Measurements from ENCODE around the gene CTSW.

CTSW gene

GRCh38 chr11:65899356-65900124 is 19.9 kb downstream of the CTSW start:
- H3K27ac ChIP-seq (ENCODE audit: low read length): no peak overlapping the region
- peaks cover 0 to 11% of the 10 kb centered on the region in 2 donors for H3K27me3 ChIP-seq (ENCODE audit: control insufficient read depth in 1 of 2, insufficient read depth in 2 of 2, low read length in 2 of 2)
- no peaks in the 10 kb centered on the region for H3K36me3 ChIP-seq (ENCODE audit: control insufficient read depth in 2 of 2, insufficient read depth in 2 of 2, low read length in 2 of 2)
- peak overlapping the region in 1 of 2 donors; percentile 71 for H3K9ac ChIP-seq (ENCODE audit: low read length in 2 of 2)
- H3K4me3 ChIP-seq (ENCODE audit: low read length in 2 of 2): peak overlapping the region; percentile 69
- H3K4me1 ChIP-seq (ENCODE audit: control insufficient read depth, insufficient read depth, low read length): peaks cover 19% of the 10 kb centered on the region
- H3K9me3 ChIP-seq (ENCODE audit: control insufficient read depth in 2 of 2, low read length in 2 of 2): no peaks in the 10 kb centered on the region

GRCh38 chr11:65900125-65900898 is 20.7 kb downstream of the CTSW start, which contains the start of gene FOSL1:
TSS of gene FOSL1 (minus strand) at chr11:65900388. CDS start at chr11:65900339, 49 bp downstream.
- H3K4me3 ChIP-seq (ENCODE audit: low read length in 2 of 2): peak within 1 kb of the TSS; percentile 69
- peaks cover 0 to 11% of the 10 kb centered on the region in 2 donors for H3K27me3 ChIP-seq (ENCODE audit: control insufficient read depth in 1 of 2, insufficient read depth in 2 of 2, low read length in 2 of 2)
- peak within 1 kb of the TSS in 1 of 2 donors; percentile 71 for H3K9ac ChIP-seq (ENCODE audit: low read length in 2 of 2)
- no peak within 1 kb of the TSS for H3K27ac ChIP-seq (ENCODE audit: low read length)
- H3K36me3 ChIP-seq (ENCODE audit: control insufficient read depth in 2 of 2, insufficient read depth in 2 of 2, low read length in 2 of 2): no peaks in the 10 kb centered on the region
- no peaks in the 10 kb centered on the region for H3K9me3 ChIP-seq (ENCODE audit: control insufficient read depth in 2 of 2, low read length in 2 of 2)
- H3K4me1 ChIP-seq (ENCODE audit: control insufficient read depth, insufficient read depth, low read length): peaks cover 19% of the 10 kb centered on the region

GRCh38 chr11:65900899-65901180 is 21.2 kb downstream of the CTSW start:
- no peaks in the 10 kb centered on the region for H3K9me3 ChIP-seq (ENCODE audit: control insufficient read depth in 2 of 2, low read length in 2 of 2)
- H3K27me3 ChIP-seq (ENCODE audit: control insufficient read depth in 1 of 2, insufficient read depth in 2 of 2, low read length in 2 of 2): peaks cover 0 to 11% of the 10 kb centered on the region in 2 donors
- no peaks in the 10 kb centered on the region for H3K36me3 ChIP-seq (ENCODE audit: control insufficient read depth in 2 of 2, insufficient read depth in 2 of 2, low read length in 2 of 2)
- peaks cover 19% of the 10 kb centered on the region for H3K4me1 ChIP-seq (ENCODE audit: control insufficient read depth, insufficient read depth, low read length)
- H3K27ac ChIP-seq (ENCODE audit: low read length): no peak overlapping the region
- H3K4me3 ChIP-seq (ENCODE audit: low read length in 2 of 2): peak overlapping the region; percentile 48 to 69
- H3K9ac ChIP-seq (ENCODE audit: low read length in 2 of 2): peak overlapping the region in 1 of 2 donors; percentile 57

- H3K4me1 ChIP-seq (ENCODE audit: control insufficient read depth, insufficient read depth, low read length): peaks cover 19% of the 10 kb centered on the region
- H3K36me3 ChIP-seq (ENCODE audit: control insufficient read depth in 2 of 2, insufficient read depth in 2 of 2, low read length in 2 of 2): no peaks in the 10 kb centered on the region
- no peaks in the 10 kb centered on the region for H3K9me3 ChIP-seq (ENCODE audit: control insufficient read depth in 2 of 2, low read length in 2 of 2)
- peaks cover 0 to 11% of the 10 kb centered on the region in 2 donors for H3K27me3 ChIP-seq (ENCODE audit: control insufficient read depth in 1 of 2, insufficient read depth in 2 of 2, low read length in 2 of 2)
- no peak overlapping the region for H3K4me3 ChIP-seq (ENCODE audit: low read length in 2 of 2)
- H3K9ac ChIP-seq (ENCODE audit: low read length in 2 of 2): no peak overlapping the region
- H3K27ac ChIP-seq (ENCODE audit: low read length): no peak overlapping the region
These were observed 23.4 kb downstream of the CTSW start for GRCh38 chr11:65903068-65903481.

- Histone ChIP-seq H3K9me3 (ENCODE audit: control insufficient read depth in 2 of 2, low read length in 2 of 2) (no peaks in the 10 kb centered on the region), H3K4me1 (ENCODE audit: control insufficient read depth, insufficient read depth, low read length) (peaks cover 19% of the 10 kb centered on the region), H3K9ac (ENCODE audit: low read length in 2 of 2) (no peak overlapping the region), H3K27me3 (ENCODE audit: control insufficient read depth in 1 of 2, insufficient read depth in 2 of 2, low read length in 2 of 2) (peaks cover 0 to 11% of the 10 kb centered on the region in 2 donors), H3K4me3 (ENCODE audit: low read length in 2 of 2) (no peak overlapping the region), H3K27ac (ENCODE audit: low read length) (no peak overlapping the region), H3K36me3 (ENCODE audit: control insufficient read depth in 2 of 2, insufficient read depth in 2 of 2, low read length in 2 of 2) (no peaks in the 10 kb centered on the region)
These were observed 24.1 kb downstream of the CTSW start for GRCh38 chr11:65903715-65904114.

- Histone ChIP-seq H3K4me1 (ENCODE audit: control insufficient read depth, insufficient read depth, low read length) (peaks cover 4% of the 10 kb centered on the region), H3K4me3 (ENCODE audit: low read length in 2 of 2) (no peak overlapping the region), H3K27me3 (ENCODE audit: control insufficient read depth in 1 of 2, insufficient read depth in 2 of 2, low read length in 2 of 2) (no peaks in the 10 kb centered on the region)
These were observed 27.0 kb downstream of the CTSW start for GRCh38 chr11:65906602-65907001.

GRCh38 chr11:65907878-65908277 is 28.2 kb downstream of the CTSW start:
- H3K9ac ChIP-seq (ENCODE audit: low read length in 2 of 2): no peak overlapping the region
- no peaks in the 10 kb centered on the region for H3K9me3 ChIP-seq (ENCODE audit: control insufficient read depth in 2 of 2, low read length in 2 of 2)
- H3K36me3 ChIP-seq (ENCODE audit: control insufficient read depth in 2 of 2, insufficient read depth in 2 of 2, low read length in 2 of 2): no peaks in the 10 kb centered on the region
- no peak overlapping the region for H3K27ac ChIP-seq (ENCODE audit: low read length)
- H3K4me3 ChIP-seq (ENCODE audit: low read length in 2 of 2): no peak overlapping the region
- H3K27me3 ChIP-seq (ENCODE audit: control insufficient read depth in 1 of 2, insufficient read depth in 2 of 2, low read length in 2 of 2): no peaks in the 10 kb centered on the region
- H3K4me1 ChIP-seq (ENCODE audit: control insufficient read depth, insufficient read depth, low read length): peaks cover 11% of the 10 kb centered on the region

More at GRCh38 chr11:65906602-65907001, 27.0 kb downstream of the CTSW start:
- H3K27ac ChIP-seq (ENCODE audit: low read length): no peak overlapping the region
- no peak overlapping the region for H3K9ac ChIP-seq (ENCODE audit: low read length in 2 of 2)
- no peaks in the 10 kb centered on the region for H3K9me3 ChIP-seq (ENCODE audit: control insufficient read depth in 2 of 2, low read length in 2 of 2)
- no peaks in the 10 kb centered on the region for H3K36me3 ChIP-seq (ENCODE audit: control insufficient read depth in 2 of 2, insufficient read depth in 2 of 2, low read length in 2 of 2)

- H3K4me3 ChIP-seq (ENCODE audit: low read length in 2 of 2): no peak overlapping the region
- H3K4me1 ChIP-seq (ENCODE audit: control insufficient read depth, insufficient read depth, low read length): peaks cover 32% of the 10 kb centered on the region
- H3K27me3 ChIP-seq (ENCODE audit: control insufficient read depth in 1 of 2, insufficient read depth in 2 of 2, low read length in 2 of 2): no peaks in the 10 kb centered on the region
- peak overlapping the region; percentile 13 to 38 for H3K9ac ChIP-seq (ENCODE audit: low read length in 2 of 2)
- no peaks in the 10 kb centered on the region for H3K9me3 ChIP-seq (ENCODE audit: control insufficient read depth in 2 of 2, low read length in 2 of 2)
- no peak overlapping the region for H3K27ac ChIP-seq (ENCODE audit: low read length)
- H3K36me3 ChIP-seq (ENCODE audit: control insufficient read depth in 2 of 2, insufficient read depth in 2 of 2, low read length in 2 of 2): peaks cover under 1% of the 10 kb centered on the region in 2 donors
These were observed 32.3 kb downstream of the CTSW start for GRCh38 chr11:65911682-65912568.

- peaks cover 2 to 5% of the 10 kb centered on the region in 2 donors for H3K36me3 ChIP-seq (ENCODE audit: control insufficient read depth in 2 of 2, insufficient read depth in 2 of 2, low read length in 2 of 2)
- peaks cover 42% of the 10 kb centered on the region for H3K4me1 ChIP-seq (ENCODE audit: control insufficient read depth, insufficient read depth, low read length)
- H3K9ac ChIP-seq (ENCODE audit: low read length in 2 of 2): peak overlapping the region in 1 of 2 donors; percentile 51
- no peaks in the 10 kb centered on the region for H3K27me3 ChIP-seq (ENCODE audit: control insufficient read depth in 1 of 2, insufficient read depth in 2 of 2, low read length in 2 of 2)
- H3K4me3 ChIP-seq (ENCODE audit: low read length in 2 of 2): no peak overlapping the region
- H3K27ac ChIP-seq (ENCODE audit: low read length): peak overlapping the region; percentile 24
- no peaks in the 10 kb centered on the region for H3K9me3 ChIP-seq (ENCODE audit: control insufficient read depth in 2 of 2, low read length in 2 of 2)
These were observed 33.2 kb downstream of the CTSW start for GRCh38 chr11:65912845-65913244.

- Histone ChIP-seq H3K4me1 (ENCODE audit: control insufficient read depth, insufficient read depth, low read length) (peaks cover 52% of the 10 kb centered on the region), H3K27ac (ENCODE audit: low read length) (peak overlapping the region; percentile 92), H3K9ac (ENCODE audit: low read length in 2 of 2) (peak overlapping the region in 1 of 2 donors; percentile 47), H3K36me3 (ENCODE audit: control insufficient read depth in 2 of 2, insufficient read depth in 2 of 2, low read length in 2 of 2) (peaks cover 2 to 5% of the 10 kb centered on the region in 2 donors), H3K4me3 (ENCODE audit: low read length in 2 of 2) (peak overlapping the region in 1 of 2 donors; percentile 57), H3K27me3 (ENCODE audit: control insufficient read depth in 1 of 2, insufficient read depth in 2 of 2, low read length in 2 of 2) (no peaks in the 10 kb centered on the region), H3K9me3 (ENCODE audit: control insufficient read depth in 2 of 2, low read length in 2 of 2) (no peaks in the 10 kb centered on the region)
These were observed 35.6 kb downstream of the CTSW start for GRCh38 chr11:65915101-65915820.
